HG03439 (cell line): ENCODE data around the gene RPP40.

Experiments used
- ATAC-seq: cut with Tn5 transposase; IDR thresholded peaks from one replicate; pipeline ENCODE4 v1.9.1; 2021; ENCODE audit warnings: mild to moderate bottlenecking, moderate library complexity; ENCODE audit not compliant: unreplicated experiment

RPP40 gene

GRCh38 chr6:4970739-4971395 is 33.0 kb downstream of the RPP40 start:
- ATAC-seq, result no peak

DNA sequence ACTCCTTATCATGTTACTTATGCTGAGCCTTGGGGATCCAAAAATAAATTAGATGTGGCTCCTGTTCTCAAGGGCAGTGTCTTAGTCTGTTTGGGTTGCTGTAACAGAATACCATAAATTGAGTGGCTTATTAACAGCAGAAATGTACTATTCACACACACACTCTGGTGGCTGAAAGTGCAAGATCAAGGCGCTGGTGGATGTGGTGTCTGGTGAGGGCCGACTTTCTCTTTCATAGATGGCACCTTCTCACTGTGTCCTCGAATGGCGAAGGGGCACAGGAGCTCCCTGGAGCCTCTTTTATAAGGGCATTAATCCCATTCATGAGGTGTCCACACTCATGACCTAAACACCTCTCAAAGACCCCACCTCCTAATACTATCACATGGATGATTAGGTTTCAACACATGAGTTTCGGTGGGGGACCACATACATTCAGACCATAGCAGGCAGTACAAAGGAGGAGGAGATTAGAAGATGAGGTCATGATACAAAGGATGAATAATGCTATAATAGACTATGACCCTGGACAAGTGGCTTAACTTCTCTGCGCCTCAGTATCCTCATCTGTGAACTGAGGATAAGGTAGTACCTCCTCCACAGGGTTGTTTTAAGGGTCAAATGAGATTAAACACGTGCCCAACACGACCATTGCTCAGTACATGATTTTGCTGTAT is 34.1 kb downstream of the RPP40 start:
- no peak for ATAC-seq

GRCh38 chr6:4967301-4968030 is 36.4 kb downstream of the RPP40 start:
- no peak for ATAC-seq

- no peak for ATAC-seq
These were observed 38.1 kb downstream of the RPP40 start for GRCh38 chr6:4965562-4966389.

GRCh38 chr6:4964675-4965561 is 38.9 kb downstream of the RPP40 start:
- ATAC-seq, result no peak

- no peak for ATAC-seq
These were observed 40.9 kb downstream of the RPP40 start for GRCh38 chr6:4962905-4963304.

DNA sequence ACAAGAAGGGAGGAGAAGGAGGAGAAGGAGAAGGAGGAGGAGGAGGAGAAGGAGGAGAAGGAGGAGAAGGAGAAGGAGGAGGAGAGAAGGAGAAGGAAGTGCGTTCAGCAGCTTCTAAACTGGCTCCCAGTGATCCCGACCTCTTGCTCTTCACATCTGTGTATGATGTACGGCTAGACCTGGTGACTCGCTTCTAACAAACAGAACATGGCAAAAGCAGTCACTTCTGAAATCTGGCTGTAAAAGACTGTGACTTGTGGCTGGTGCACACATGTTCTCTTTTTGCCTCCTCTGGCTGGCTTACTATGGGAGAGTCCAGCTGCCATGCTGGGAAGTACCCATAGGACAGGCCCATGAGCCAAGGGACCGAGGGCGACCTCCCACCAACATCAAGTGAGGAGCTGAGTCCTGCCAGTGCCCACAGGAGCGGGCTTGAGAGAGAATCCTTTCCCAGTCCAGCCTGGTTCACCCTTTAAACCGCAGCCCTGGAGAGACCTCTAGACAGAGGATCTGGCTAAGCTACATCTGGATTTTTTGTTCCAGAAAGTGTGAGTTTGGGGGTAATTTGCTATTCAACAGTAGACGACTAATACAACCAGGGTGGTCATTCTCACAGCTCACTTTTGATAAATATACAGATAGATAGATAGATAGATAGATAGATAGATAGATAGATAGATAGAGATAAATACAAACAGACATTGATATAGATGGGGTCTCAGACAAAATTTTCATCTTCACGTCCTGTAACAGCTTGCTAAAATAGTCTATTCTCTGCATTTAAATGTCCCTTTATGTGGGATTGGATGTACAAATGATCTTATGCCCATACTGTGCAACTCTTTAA is 42.3 kb downstream of the RPP40 start:
- no peak for ATAC-seq

DNA sequence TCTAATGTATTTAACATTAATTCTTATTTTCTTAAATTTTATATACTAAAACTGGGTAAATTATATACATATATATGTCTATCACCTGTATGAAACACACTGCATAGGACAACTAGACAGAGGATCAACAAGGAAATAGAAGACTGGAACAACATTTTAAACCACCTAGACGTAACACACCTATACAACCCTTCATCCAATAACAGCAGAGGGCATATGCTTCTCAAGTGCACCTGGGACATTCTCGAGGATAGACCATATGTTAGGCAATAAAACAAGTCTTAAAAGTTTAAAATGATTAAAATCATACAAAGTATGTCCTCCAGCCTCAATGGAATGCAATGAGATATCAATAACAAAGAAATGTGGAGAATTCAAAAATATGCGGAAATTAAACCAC is 45.2 kb downstream of the RPP40 start:
- ATAC-seq, result no peak

DNA sequence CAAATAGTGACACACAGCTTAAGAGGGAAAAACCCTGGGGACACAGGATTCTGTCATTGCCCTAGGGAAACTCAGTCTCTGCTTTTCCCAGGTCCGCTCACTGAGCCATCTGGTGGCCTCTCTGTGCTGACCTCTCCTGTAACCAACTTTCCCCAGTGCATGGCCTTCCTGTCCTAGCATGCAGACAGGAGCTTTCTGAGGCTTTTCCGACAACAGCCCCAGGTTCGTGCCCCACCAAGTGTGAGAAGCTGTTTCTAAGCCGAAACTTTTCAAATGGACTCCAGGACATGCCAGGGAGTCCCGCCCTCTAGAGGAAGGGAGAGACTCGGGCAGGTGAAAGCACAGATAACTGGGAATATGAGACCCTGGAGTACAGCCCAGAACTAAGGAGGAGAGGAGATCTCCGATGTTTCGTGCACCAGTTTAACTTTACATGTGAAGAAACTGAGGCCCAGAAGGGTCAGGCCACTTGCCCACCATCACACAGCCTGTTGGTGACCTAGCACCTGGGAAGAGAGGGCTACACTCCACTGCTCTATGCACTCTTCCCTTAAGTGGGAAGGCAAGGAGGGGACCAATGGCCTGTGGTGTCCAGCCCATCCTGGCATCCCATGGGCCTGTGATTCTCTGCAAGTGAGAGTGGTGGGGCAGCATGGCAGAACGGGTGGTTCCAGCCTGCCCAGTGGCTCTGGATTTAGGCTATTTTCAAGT is 46.2 kb downstream of the RPP40 start:
- no peak for ATAC-seq

GRCh38 chr6:4956625-4957024 is 47.2 kb downstream of the RPP40 start:
- no peak for ATAC-seq

- ATAC-seq, result no peak
These were observed 50.4 kb downstream of the RPP40 start for GRCh38 chr6:4953440-4953839.

- ATAC-seq, result no peak
These were observed 52.9 kb downstream of the RPP40 start for GRCh38 chr6:4950836-4951533.

- ATAC-seq, result no peak
These were observed 53.8 kb downstream of the RPP40 start for GRCh38 chr6:4950076-4950475.

GRCh38 chr6:4948781-4949450 is 54.9 kb downstream of the RPP40 start:
- no peak for ATAC-seq

- ATAC-seq, result no peak
These were observed 56.1 kb downstream of the RPP40 start for GRCh38 chr6:4947716-4948115.

- ATAC-seq, result no peak
These were observed 57.3 kb downstream of the RPP40 start for GRCh38 chr6:4946521-4946920.
